Activated gamma-delta T cell treated with anti-CD3 and anti-CD28 coated beads, Interleukin-2, amount 50 U/mL, for 16 hours (primary cell): Measurements from ENCODE around the gene SPSB2.
"Not testable (repeated sequence)": the region's sequence is repeated elsewhere in the genome, so short reads cannot be mapped to it uniquely, and the experiment has no call there.

Experiments
- DNase-seq: peaks from one replicate; pipeline ENCODE4 v3.0.0-alpha.2; 2020; ENCODE audit warnings: low read depth

SPSB2 gene

GRCh38 chr12:6873094-6874014 lies at the start of gene SPSB2:
SPSB2 (minus strand) TSS chr12:6873303; CDS start chr12:6872901, 402 bp downstream.
- DNase-seq = peak; percentile 99

GRCh38 chr12:6921996-6922946 lies 49.2 kb upstream of the SPSB2 start:
- DNase-seq = no peak

- DNase-seq = no peak
These were observed 48.4 kb upstream of the SPSB2 start for GRCh38 chr12:6921539-6921938.

- no peak for DNase-seq
These were observed 46.5 kb upstream of the SPSB2 start for GRCh38 chr12:6919588-6919987.

GRCh38 chr12:6917491-6918231 lies 44.6 kb upstream of the SPSB2 start:
- DNase-seq = no peak

GRCh38 chr12:6916426-6917200 lies 43.5 kb upstream of the SPSB2 start:
- DNase-seq = no peak

GRCh38 chr12:6915789-6916285 lies 42.7 kb upstream of the SPSB2 start:
- DNase-seq = no peak

- no peak for DNase-seq
These were observed 42.1 kb upstream of the SPSB2 start for GRCh38 chr12:6914947-6915788.

GRCh38 chr12:6914246-6914946 lies 41.3 kb upstream of the SPSB2 start, which contains the start of gene ENO2:
ENO2 (plus strand) TSS chr12:6914580; CDS start chr12:6915833, 1,253 bp downstream.
- peak; percentile 69 for DNase-seq

GRCh38 chr12:6912164-6912935 lies 39.2 kb upstream of the SPSB2 start:
- DNase-seq = no peak

GRCh38 chr12:6909421-6910145 lies 36.5 kb upstream of the SPSB2 start:
- DNase-seq = no peak

- DNase-seq = not testable (repeated sequence)
These were observed 35.0 kb upstream of the SPSB2 start for GRCh38 chr12:6908141-6908540.

- DNase-seq = no peak
These were observed 32.4 kb upstream of the SPSB2 start for GRCh38 chr12:6905414-6906040.

GRCh38 chr12:6904280-6905276 lies 31.5 kb upstream of the SPSB2 start, which contains the start of gene LRRC23:
LRRC23 (plus strand) TSS chr12:6904822; CDS start chr12:6905634, 812 bp downstream.
- peak; percentile 96 for DNase-seq

GRCh38 chr12:6903722-6904121 lies 30.6 kb upstream of the SPSB2 start:
- DNase-seq = no peak

GRCh38 chr12:6902448-6902847 lies 29.3 kb upstream of the SPSB2 start:
- no peak for DNase-seq
